ENCODE results near the gene TCF4.

Gene TCF4

DNA sequence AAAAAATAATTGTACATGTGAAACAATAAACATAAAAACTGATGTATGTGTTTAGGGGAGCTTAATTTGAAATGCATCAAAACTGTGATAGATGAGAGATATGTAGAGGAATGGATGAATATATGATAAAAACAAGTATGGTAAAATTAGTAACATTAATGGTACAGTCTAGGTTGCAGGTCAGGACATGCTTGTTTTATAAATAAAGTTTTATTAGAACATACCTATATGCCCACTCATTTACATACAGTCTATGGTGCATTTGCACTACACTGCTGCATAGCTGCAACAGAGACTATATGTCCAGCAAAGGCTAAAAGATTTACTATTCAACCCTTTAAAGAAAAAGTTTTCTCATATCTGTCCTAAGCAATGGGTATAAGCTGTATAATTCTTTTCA lies 392.1 kb downstream of the TCF4 start:
- DNase-seq (ENCODE audit: low read depth in 2 of 2): no peak

DNA sequence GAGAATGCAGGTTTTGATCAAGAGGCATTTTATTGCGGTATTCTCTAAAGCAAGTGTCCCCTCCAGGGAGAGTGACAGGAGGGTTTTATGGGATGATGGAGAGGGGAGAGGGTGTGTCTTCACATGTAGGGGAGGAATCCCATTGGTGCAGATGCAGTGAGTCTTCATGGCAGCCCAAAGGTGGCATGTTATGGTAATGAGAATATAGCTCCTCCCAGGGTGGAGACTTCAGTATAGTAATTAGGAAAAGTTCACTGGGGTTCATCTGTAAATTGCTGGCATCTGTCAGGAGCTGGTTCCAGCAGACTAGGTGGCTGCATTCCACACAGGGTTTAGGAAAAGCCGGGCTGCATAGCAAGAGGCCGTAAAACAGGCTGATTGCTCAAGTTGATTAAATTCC lies 398.0 kb downstream of the TCF4 start:
- no peak for DNase-seq (ENCODE audit: low read depth in 2 of 2)

DNA sequence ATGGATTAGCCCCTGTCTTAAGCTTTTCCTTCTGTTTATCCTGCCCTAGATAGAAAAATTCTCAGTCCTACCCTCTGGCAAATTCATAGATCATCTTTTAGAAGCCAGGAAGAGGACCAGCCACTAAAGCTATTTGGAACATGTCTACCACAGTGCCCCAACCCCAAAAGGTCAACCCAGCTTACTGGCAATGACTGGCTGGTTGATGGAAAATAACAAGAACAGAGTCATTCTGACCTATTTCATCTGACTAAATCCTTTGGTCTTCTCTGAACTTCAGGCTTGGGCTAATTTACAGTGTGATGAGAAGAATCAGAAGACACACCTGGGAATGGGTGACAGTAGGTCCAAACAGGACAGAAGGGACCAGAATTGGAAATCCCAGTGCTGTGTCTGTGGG lies 401.4 kb downstream of the TCF4 start:
- DNase-seq (ENCODE audit: low read depth in 2 of 2): no peak

DNA sequence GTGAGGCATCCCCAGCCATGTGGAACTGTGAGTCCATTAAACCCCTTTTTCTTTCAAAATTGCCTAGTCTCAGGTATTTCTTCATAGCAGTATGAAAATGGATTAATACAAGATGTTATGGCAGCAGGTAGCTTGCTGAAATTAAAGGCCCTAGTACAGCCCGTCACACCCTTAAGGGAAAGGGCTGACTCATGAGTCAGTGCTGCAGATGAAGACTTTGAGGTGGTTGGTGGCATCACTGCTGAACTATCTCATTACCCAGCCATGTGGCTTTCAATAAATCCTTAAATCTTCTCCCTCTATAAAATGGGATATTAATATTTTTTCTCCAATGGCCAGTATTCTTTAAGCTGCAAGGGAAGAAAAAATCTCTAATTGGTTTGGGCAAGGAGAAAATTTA lies 402.6 kb downstream of the TCF4 start:
- DNase-seq (ENCODE audit: low read depth in 2 of 2): no peak

GRCh38 chr18:55179835-55180234 lies 408.2 kb downstream of the TCF4 start:
- DNase-seq (ENCODE audit: low read depth in 2 of 2): no peak

DNA sequence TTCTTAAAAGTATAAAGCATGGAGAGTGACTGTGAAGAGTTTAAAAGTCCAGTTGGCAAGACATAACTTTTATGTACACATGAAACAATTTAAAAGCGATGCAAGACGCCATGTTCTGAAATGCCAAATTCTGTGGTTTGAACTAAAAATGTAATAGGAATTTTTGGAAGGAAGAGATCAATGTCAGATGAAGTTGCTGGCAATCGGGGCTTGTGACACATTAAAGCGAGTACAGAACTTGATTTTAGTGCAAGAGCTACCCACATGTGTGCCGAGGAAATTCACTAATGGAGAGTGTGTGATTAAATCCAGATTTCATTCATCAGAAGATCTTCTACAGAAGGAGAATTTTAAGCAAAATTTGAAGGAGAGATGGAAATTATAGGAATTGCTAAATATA lies 408.6 kb downstream of the TCF4 start:
- DNase-seq (ENCODE audit: low read depth in 2 of 2): no peak

DNA sequence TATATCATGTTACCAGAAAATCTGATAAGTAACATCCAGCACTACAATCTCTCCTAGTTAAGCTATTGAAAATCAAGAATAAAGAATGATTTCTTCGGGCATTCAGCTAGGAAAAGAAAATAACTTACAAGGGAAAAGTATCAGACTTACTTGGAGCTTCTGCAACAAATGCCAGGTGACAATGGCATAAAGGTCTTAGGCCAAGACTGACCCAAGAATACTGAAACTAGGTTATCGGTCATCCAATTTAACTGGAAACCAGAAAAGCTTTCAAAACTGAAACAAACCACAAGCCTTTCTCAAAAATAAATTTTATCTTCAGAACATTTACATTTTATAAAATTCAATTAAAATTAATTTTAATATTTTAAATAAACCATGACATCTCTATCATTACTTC lies 414.7 kb downstream of the TCF4 start:
- no peak for DNase-seq (ENCODE audit: low read depth in 2 of 2)

Measured in stimulated activated CD8-positive, alpha-beta memory T cell treated with anti-CD3 and anti-CD28 coated beads, Interleukin-7, amount 100 ng/mL, for 1 hour (primary cell).